ENCODE data around the gene ANKRD49.

Gene ANKRD49

GRCh38 chr11:94544646-94545263, 51.0 kb downstream of the ANKRD49 start:
- no peak for DNase-seq (ENCODE audit: low spot score)

- DNase-seq (ENCODE audit: low spot score), result no peak
Measured at GRCh38 chr11:94545264-94546161, 51.7 kb downstream of the ANKRD49 start.

GRCh38 chr11:94546162-94546470, 52.3 kb downstream of the ANKRD49 start:
- DNase-seq (ENCODE audit: low spot score), result no peak

- no peak for DNase-seq (ENCODE audit: low spot score)
Measured at GRCh38 chr11:94546886-94547285, 53.1 kb downstream of the ANKRD49 start.

- DNase-seq (ENCODE audit: low spot score), result no peak
Measured at GRCh38 chr11:94549146-94549545, 55.4 kb downstream of the ANKRD49 start.
